Stomach (tissue), 4 donors: ENCODE data around the gene MUC5B.

ENCODE experiments used
- EP300 ChIP-seq: sonication (generic); formaldehyde crosslinking; IDR thresholded peaks from one replicate; pipeline ENCODE4 v1.6.1; 2017; ENCODE audit warnings: antibody characterized with exemption
- POLR2A ChIP-seq, 4 donors: fragments of 450-650 bp; IDR thresholded peaks; one replicate each; pipeline ENCODE4 v1.6.1; 2016; ENCODE audit warnings: antibody characterized with exemption in 4 of 4, control low read depth in 2 of 4, mild to moderate bottlenecking in 1 of 4, moderate library complexity in 1 of 4
- POLR2AphosphoS5 ChIP-seq, 3 donors: sonication (generic); formaldehyde crosslinking; IDR thresholded peaks; one replicate each; pipeline ENCODE4 v1.6.1; 2016; ENCODE audit warnings: antibody characterized with exemption in 3 of 3
- TF ChIP-seq, protein P1 (sequence below), 7 experiments: fragments of 450-650 bp in 4 of 7; fragments of 200-600 bp in 3 of 7; sonication (generic) in 3 of 7; IDR thresholded peaks; one replicate each; pipeline ENCODE4 v1.5.1; 2016 to 2019; ENCODE audit warnings: antibody characterized with exemption in 7 of 7, control low read depth in 2 of 7, mild to moderate bottlenecking in 1 of 7

DNA sequence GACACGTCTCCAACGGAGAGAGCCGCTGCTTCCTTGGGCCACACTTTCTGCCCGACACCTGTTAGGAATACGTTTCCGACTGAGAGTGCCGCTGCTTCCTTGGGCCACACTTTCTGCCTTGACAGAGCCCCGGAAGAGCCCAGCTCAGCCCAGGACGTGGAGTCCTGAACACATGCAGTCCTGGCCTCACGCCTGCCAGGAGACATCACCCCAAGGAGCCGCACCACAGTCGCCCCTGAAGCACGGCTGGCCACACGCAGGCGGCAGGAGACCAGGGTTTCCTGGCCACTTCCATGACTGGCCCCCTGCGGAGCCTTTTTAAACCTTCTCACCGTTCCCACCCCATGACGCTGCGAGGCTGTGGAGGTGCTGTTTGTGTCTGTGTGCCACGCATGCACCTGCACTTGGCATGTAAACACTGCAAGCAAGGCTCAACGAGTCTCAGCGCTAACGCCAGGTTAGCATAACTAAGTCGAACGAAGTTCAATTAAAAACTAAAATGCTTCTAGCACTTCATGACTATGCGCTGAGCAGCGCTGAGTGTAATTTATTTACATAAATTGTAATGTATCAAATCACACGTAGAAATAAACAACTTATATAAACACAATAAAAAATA, 77.8 kb downstream of the MUC5B start:
- TF ChIP-seq POLR2AphosphoS5 (IDR thresholded peaks at IDR 0.05) (no peak), POLR2A (IDR thresholded peaks at IDR 0.05) (no peak), EP300 (no peak)
- TF ChIP-seq, protein P1, sequence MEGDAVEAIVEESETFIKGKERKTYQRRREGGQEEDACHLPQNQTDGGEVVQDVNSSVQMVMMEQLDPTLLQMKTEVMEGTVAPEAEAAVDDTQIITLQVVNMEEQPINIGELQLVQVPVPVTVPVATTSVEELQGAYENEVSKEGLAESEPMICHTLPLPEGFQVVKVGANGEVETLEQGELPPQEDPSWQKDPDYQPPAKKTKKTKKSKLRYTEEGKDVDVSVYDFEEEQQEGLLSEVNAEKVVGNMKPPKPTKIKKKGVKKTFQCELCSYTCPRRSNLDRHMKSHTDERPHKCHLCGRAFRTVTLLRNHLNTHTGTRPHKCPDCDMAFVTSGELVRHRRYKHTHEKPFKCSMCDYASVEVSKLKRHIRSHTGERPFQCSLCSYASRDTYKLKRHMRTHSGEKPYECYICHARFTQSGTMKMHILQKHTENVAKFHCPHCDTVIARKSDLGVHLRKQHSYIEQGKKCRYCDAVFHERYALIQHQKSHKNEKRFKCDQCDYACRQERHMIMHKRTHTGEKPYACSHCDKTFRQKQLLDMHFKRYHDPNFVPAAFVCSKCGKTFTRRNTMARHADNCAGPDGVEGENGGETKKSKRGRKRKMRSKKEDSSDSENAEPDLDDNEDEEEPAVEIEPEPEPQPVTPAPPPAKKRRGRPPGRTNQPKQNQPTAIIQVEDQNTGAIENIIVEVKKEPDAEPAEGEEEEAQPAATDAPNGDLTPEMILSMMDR (IDR thresholded peaks at IDR 0.05), result no peak
